DMS53 treated with DMSO at 0.1 percent for 48 hours (cell line): Measurements from ENCODE around the gene CELSR1.
"Not testable (repeated sequence)": the region's sequence is repeated elsewhere in the genome, so short reads cannot be mapped to it uniquely, and the experiment has no call there.

Source experiments
- DNase-seq: peaks from one replicate; lab custom pipeline; 2025; ENCODE audit not compliant: unreplicated experiment; lab: John Stamatoyannopoulos, UW

CELSR1 gene

GRCh38 chr22:46513908-46514550 is 23.4 kb downstream of the CELSR1 start:
- DNase-seq: no peak

- no peak for DNase-seq
Observed at GRCh38 chr22:46512683-46513082, 24.7 kb downstream of the CELSR1 start.

- no peak for DNase-seq
Observed at GRCh38 chr22:46512039-46512370, 25.4 kb downstream of the CELSR1 start.

- DNase-seq: no peak
Observed at GRCh38 chr22:46511151-46512038, 26.0 kb downstream of the CELSR1 start.

- DNase-seq: no peak
Observed at GRCh38 chr22:46509416-46510089, 27.9 kb downstream of the CELSR1 start.

GRCh38 chr22:46508491-46508999 is 28.9 kb downstream of the CELSR1 start:
- no peak for DNase-seq

- no peak for DNase-seq
Observed at GRCh38 chr22:46507451-46508425, 29.7 kb downstream of the CELSR1 start.

GRCh38 chr22:46504584-46504983 is 32.8 kb downstream of the CELSR1 start:
- no peak for DNase-seq

GRCh38 chr22:46502440-46503175 is 34.8 kb downstream of the CELSR1 start:
- DNase-seq: no peak

- no peak for DNase-seq
Observed at GRCh38 chr22:46501701-46502100, 35.7 kb downstream of the CELSR1 start.

GRCh38 chr22:46501265-46501664 is 36.2 kb downstream of the CELSR1 start:
- not testable (repeated sequence) for DNase-seq

GRCh38 chr22:46500201-46500600 is 37.2 kb downstream of the CELSR1 start:
- no peak for DNase-seq

GRCh38 chr22:46499805-46500189 is 37.6 kb downstream of the CELSR1 start:
- no peak for DNase-seq

- DNase-seq: no peak
Observed at GRCh38 chr22:46491946-46492345, 45.5 kb downstream of the CELSR1 start.

- no peak for DNase-seq
Observed at GRCh38 chr22:46490538-46490937, 46.9 kb downstream of the CELSR1 start.

GRCh38 chr22:46486996-46487717 is 50.3 kb downstream of the CELSR1 start:
- DNase-seq: no peak

- no peak for DNase-seq
Observed at GRCh38 chr22:46484861-46485595, 52.4 kb downstream of the CELSR1 start.

- DNase-seq: no peak
Observed at GRCh38 chr22:46484156-46484860, 53.1 kb downstream of the CELSR1 start.
